22Rv1 (cell line): Measurements from ENCODE around the gene APOA5.

Experiments
- ZFX ChIP-seq: fragments of 450-650 bp; IDR thresholded peaks from 2 replicates; pipeline ENCODE4 v1.6.1; 2017; ENCODE audit warnings: antibody characterized with exemption, borderline replicate concordance
- TF ChIP-seq, protein P1 (sequence below): fragments of 450-650 bp; IDR thresholded peaks from 2 replicates; pipeline ENCODE4 v1.5.1; 2017; ENCODE audit warnings: mild to moderate bottlenecking

DNA sequence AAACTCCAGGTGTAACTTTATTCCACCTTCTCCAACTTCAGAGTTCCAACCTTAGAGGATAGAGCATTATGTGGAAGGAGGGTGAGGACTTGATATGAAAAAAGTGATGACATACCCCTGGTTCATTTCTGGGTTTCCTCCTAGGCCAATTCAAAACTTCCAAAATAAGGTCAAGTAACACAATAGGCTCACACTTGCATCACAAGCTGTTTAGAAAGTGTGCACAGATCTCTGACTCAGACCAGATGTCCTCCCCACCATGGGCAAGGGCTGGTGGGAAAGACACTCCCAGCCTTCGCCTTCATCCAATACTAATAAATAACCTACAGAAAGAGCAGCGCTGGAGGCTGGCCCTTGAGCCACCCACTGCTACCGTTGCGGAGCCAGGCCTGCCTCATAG is 13.1 kb downstream of the APOA5 start:
- TF ChIP-seq, protein P1, sequence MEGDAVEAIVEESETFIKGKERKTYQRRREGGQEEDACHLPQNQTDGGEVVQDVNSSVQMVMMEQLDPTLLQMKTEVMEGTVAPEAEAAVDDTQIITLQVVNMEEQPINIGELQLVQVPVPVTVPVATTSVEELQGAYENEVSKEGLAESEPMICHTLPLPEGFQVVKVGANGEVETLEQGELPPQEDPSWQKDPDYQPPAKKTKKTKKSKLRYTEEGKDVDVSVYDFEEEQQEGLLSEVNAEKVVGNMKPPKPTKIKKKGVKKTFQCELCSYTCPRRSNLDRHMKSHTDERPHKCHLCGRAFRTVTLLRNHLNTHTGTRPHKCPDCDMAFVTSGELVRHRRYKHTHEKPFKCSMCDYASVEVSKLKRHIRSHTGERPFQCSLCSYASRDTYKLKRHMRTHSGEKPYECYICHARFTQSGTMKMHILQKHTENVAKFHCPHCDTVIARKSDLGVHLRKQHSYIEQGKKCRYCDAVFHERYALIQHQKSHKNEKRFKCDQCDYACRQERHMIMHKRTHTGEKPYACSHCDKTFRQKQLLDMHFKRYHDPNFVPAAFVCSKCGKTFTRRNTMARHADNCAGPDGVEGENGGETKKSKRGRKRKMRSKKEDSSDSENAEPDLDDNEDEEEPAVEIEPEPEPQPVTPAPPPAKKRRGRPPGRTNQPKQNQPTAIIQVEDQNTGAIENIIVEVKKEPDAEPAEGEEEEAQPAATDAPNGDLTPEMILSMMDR = no peak
- TF ChIP-seq ZFX = no peak
